Stimulated activated effector memory CD8-positive, alpha-beta T cell treated with anti-CD3 and anti-CD28 coated beads, Interleukin-12 subunit alpha, Interleukin-12 subunit beta, amount 100 ng/mL, for 72 hours (primary cell): ENCODE measurements around the gene SHKBP1.
"Not testable (repeated sequence)": the region's sequence is repeated elsewhere in the genome, so short reads cannot be mapped to it uniquely, and the experiment has no call there.

Experiments
- ATAC-seq: fragments of 150-1000 bp; cut with Tn5 transposase; 2 replicates; pipeline ENCODE4 v1.10.0; 2021
- DNase-seq, 2 donors: peaks; one replicate each; pipeline ENCODE4 v3.0.0; 2021 to 2022; ENCODE audit warnings: low spot score in 2 of 2
- H3K27ac Mint-ChIP-seq: one replicate; pipeline ENCODE4 v1.8.0; 2022; ENCODE audit warnings: mild to moderate bottlenecking, mixed read lengths
- H3K36me3 Mint-ChIP-seq: one replicate; pipeline ENCODE4 v1.8.0; 2022; ENCODE audit warnings: mild to moderate bottlenecking, mixed read lengths
- H3K4me1 Mint-ChIP-seq: one replicate; pipeline ENCODE4 v1.8.0; 2022; ENCODE audit warnings: mixed read lengths
- H3K4me3 Mint-ChIP-seq: one replicate; pipeline ENCODE4 v1.8.0; 2022; ENCODE audit warnings: mild to moderate bottlenecking, mixed read lengths
- H3K9me3 Mint-ChIP-seq: one replicate; pipeline ENCODE4 v1.8.0; 2022; ENCODE audit warnings: mixed read lengths

Gene SHKBP1

DNA sequence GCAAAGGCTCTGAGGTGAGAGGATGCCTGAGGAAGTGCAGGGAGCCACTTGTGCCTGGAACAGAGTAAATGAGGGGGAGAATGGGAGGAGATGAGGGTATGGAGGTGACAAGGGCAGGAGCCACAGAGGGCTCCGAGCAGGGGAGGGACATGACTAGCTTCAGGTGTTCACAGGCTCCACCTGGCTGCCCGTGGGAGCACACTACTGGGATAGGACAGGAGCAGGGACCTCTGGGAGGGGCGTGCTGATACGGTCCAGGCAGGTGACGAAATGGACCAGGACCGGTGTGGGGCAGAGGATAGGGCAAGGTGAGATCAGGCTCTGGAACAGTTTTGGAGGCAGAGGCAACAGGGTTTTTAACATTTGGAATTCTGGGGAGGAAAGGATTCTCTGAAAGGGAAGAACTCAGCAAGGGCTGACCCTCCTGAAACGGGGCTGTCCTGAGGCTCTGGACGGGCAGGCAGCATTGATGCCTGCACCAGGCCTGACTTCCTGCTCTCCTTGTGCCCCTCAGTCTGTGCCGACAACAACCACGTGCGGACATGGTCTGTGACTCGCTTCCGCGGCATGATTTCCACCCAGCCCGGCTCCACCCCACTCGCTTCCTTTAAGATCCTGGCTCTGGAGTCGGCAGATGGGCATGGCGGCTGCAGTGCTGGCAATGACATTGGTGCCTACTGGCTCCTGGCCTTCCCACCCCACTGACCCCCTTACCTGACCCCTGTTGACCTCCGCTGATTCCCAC lies 11.6 kb downstream of the SHKBP1 start:
- DNase-seq (no peak), ATAC-seq (no peak)
- Mint-ChIP-seq H3K4me3 (no peak overlapping the region), H3K9me3 (no peaks in the 10 kb centered on the region), H3K36me3 (peaks cover 74% of the 10 kb centered on the region), H3K4me1 (peaks cover 15% of the 10 kb centered on the region), H3K27ac (peak overlapping the region; percentile 2)

DNA sequence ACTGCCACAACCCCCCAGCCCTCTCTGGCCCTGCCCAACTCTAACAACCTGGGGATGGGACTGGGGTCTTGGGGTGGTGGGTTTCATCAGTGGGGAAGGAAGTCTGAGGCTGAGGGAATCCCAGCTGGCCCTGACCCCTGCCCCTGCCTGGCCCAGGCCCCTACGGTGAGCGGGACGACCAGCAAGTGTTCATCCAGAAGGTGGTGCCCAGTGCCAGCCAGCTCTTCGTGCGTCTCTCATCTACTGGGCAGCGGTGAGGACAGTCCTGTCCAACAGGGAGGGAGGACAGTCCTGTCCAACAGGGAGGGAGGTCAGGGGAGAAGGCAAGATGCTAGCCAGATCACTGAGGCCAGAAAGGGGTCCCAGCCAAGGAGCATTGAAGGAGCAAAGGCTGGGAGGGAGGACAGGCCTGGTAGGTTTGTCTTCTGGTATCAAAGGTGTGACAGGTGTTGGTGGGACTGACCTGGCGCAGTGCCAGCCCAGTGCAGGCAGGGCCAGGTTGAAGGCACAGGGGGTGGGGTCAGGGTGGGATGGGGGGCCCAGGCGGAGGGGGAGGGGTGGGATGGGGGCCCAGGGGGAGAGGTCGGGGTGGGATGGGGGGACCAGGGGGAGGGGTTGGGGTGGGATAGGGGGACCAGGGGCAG lies 12.4 kb downstream of the SHKBP1 start:
- DNase-seq: no peak
- Mint-ChIP-seq H3K4me3 (no peak overlapping the region), H3K9me3 (no peaks in the 10 kb centered on the region), H3K36me3 (peaks cover 67% of the 10 kb centered on the region), H3K4me1 (peaks cover 17% of the 10 kb centered on the region), H3K27ac (peak overlapping the region; percentile 71)
- no peak for ATAC-seq

DNA sequence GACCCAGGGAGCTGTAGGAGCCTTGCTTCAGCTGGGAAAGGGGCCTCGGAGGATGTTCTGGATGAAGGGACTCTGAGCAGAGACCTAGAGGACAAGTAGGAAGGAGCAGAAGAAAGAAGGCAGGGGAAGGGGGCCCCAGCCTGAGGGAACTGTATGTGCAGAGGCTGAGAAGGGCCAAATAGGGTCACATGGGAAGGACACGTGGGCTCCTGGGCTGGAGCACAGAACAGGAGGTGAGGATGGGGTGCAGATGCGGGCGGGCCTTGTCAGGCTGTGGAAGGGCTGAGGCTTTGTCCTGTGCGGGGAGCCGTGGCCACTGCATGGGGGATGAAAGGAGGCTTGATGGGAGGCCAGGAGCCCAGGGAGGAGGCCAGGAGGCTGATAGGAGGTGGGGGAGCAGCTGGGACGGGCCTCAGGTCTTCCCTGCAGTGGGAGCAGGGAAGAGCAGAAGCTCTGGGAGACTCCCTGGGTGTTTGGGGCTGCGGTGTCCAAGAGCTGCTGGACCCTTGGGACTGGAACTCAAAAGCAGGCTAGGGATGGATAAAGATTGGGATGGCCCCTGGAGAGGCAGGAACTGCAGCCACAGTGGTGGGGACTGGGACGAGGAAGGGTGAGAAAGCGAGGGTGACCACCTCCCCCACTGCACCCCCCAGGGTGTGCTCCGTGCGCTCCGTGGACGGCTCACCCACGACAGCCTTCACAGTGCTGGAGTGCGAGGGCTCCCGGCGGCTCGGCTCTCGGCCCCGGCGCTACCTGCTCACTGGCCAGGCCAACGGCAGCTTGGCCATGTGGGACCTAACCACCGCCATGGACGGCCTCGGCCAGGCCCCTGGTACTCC lies 13.1 kb downstream of the SHKBP1 start:
- H3K4me3 Mint-ChIP-seq: no peak overlapping the region
- DNase-seq (no peak), ATAC-seq (no peak)
- peaks cover 25% of the 10 kb centered on the region for H3K4me1 Mint-ChIP-seq
- H3K27ac Mint-ChIP-seq: peak overlapping the region; percentile 71
- H3K9me3 Mint-ChIP-seq: no peaks in the 10 kb centered on the region
- peaks cover 59% of the 10 kb centered on the region for H3K36me3 Mint-ChIP-seq

DNA sequence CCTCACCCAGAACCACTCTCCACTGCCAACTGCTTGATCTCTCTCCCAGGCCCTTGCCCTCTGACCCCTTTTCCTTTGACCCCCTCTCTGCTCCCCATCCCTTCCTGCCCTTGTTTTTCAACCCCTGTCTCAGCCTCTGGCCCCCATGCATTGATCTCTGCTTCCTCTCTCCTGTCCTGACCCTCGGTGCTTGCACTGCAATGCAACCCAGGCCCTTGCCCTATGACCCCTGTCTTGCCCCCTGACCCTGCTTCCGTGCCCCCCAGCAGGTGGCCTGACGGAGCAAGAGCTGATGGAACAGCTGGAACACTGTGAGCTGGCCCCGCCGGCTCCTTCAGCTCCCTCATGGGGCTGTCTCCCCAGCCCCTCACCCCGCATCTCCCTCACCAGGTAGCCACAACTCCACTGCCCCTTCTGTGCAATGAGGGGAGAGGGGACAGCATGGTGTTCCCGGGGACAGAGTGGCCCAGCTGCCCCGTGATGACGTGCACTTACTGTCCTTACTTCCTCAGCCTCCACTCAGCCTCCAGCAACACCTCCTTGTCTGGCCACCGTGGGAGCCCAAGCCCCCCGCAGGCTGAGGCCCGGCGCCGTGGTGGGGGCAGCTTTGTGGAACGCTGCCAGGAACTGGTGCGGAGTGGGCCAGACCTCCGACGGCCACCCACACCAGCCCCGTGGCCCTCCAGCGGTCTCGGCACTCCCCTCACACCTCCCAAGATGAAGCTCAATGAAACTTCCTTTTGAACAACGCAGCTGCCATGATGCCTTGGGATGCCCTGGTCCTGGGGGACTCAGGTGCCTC lies 14.0 kb downstream of the SHKBP1 start:
- Mint-ChIP-seq H3K4me3 (no peak overlapping the region), H3K4me1 (peaks cover 26% of the 10 kb centered on the region), H3K27ac (peak overlapping the region; percentile 71), H3K9me3 (no peaks in the 10 kb centered on the region), H3K36me3 (peaks cover 51% of the 10 kb centered on the region)
- ATAC-seq (no peak), DNase-seq (no peak)

DNA sequence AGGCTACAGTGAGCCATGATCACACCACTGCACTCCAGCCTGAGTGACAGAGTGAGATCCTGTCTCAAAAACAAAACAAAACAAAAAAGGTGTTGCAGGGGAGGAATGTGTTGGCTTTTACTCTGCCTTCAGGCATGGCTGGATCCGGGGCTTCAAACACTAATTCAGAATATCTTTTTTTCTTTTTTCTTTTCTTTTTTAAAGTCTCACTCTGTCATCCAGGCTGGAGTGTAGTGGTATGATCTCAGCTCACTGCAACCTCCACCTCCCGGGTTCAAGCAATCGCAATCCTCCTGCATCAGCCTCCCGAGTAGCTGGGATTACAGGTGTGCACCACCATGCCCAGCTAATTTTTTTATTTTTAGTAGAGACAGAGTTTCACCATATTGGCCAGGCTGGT lies 15.1 kb downstream of the SHKBP1 start:
- ATAC-seq, H3K4me3 Mint-ChIP-seq, H3K9me3 Mint-ChIP-seq, DNase-seq: not testable (repeated sequence)
- peaks cover 40% of the 10 kb centered on the region for H3K36me3 Mint-ChIP-seq
- peak overlapping the region; percentile 71 for H3K27ac Mint-ChIP-seq
- H3K4me1 Mint-ChIP-seq: peaks cover 19% of the 10 kb centered on the region

DNA sequence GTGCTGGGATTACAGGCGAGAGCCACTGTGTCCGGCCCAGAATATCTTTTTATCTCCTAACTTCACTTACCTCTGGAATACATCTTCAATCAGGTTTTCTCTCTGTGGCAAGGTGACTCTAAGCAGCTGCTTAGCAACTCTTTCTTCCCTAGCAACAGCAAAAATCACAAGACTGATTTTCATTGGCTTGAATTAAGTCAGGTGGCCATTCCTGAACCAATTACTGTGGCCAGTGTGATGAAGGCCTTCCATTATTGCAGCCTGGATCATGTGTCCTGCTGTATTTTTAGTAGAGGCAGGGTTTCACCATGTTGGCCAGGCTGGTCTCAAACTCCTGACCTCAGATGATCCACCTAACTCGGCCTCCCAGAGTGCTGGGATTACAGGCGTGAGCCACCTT lies 15.5 kb downstream of the SHKBP1 start:
- ATAC-seq: peak; percentile 69
- no peak for DNase-seq
- Mint-ChIP-seq H3K36me3 (peaks cover 36% of the 10 kb centered on the region), H3K4me1 (peaks cover 19% of the 10 kb centered on the region), H3K9me3 (no peaks in the 10 kb centered on the region), H3K27ac (no peak overlapping the region), H3K4me3 (no peak overlapping the region)

DNA sequence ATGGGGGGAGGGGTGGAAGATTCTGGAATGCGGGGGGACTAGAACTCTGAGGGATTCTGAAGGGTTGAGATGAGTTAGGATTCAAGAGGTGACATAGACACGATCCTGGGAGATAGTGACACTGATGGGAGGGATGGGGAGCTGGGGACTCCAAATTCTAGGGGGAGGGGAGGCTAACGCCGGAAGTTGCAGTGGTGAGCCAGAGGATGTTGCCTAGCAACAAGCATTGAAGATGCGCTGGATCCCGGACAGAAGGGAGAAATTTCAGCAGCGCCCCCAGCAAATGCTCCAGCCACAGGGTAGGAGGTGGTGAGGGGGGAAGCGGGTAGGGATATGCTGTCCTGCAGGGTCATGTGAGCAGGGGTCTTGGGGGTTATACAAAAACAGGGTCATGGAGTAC lies 17.6 kb downstream of the SHKBP1 start:
- no peak for ATAC-seq
- DNase-seq: no peak
- Mint-ChIP-seq H3K27ac (peak overlapping the region; percentile 74), H3K9me3 (no peaks in the 10 kb centered on the region), H3K4me3 (peak overlapping the region; percentile 39), H3K36me3 (peaks cover 17% of the 10 kb centered on the region), H3K4me1 (peaks cover 27% of the 10 kb centered on the region)

DNA sequence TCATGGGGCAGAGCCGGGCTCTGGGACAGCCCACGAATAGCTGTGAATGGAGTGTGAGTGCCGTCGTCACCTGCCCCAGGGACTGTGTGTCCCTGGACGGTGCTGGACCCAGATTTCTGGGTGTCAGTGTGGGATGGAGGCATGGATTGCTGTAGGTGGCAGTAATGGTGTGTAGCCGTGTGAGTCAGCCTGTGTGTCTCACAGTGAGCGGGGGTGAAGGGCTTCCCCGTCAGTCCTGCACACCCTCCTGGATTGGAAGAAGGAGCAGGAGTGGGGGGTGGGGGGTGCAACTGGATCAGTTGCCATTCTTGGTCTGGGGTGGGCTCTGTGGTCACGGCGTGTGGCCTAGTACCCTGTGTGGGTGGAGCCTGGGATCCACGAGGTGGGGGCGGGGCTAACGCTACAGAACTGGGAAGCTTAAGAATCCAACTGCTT lies 18.0 kb downstream of the SHKBP1 start:
- H3K9me3 Mint-ChIP-seq: no peaks in the 10 kb centered on the region
- H3K27ac Mint-ChIP-seq: peak overlapping the region; percentile 74
- ATAC-seq (peak; percentile 61), DNase-seq (no peak)
- peak overlapping the region; percentile 39 for H3K4me3 Mint-ChIP-seq
- peaks cover 16% of the 10 kb centered on the region for H3K36me3 Mint-ChIP-seq
- H3K4me1 Mint-ChIP-seq: peaks cover 31% of the 10 kb centered on the region

DNA sequence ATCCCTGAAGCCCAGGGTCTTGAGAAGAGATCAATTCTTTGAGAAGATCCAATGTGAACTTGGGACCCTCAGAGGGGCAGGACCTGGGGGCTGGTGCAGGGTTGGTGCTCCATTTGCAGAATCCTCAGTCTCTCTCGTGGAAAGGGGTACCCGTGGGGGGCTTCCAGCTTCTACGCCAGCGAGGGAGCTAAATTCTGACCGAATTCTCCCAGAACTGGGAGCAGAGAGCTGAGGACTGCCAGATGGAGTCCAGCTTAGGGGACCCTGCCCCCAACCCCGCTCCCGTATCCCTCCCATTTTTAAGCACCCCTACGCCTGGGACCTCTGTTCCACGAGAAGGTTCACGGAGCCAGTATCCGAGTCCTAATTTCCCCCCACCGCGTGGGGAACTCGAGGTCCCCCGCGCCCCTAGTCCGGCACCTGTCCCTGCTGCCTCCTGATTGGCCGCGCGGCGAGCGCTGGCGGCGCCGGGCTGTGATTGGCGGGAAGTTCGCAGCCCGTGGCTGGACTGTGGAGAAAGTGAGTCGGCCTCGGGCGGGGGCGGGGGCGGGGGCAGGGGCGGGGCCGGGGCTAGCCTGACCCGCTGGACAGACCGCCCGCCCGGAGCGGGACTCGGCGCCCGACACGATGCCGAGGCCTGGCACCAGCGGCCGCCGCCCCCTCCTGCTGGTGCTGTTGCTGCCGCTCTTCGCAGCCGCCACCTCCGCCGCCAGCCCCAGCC lies 20.1 kb downstream of the SHKBP1 start:
- ATAC-seq: peak; percentile 14
- Mint-ChIP-seq H3K27ac (no peak overlapping the region), H3K4me3 (peak overlapping the region; percentile 52), H3K9me3 (no peaks in the 10 kb centered on the region), H3K4me1 (peaks cover 44% of the 10 kb centered on the region), H3K36me3 (no peaks in the 10 kb centered on the region)
- DNase-seq: no peak

DNA sequence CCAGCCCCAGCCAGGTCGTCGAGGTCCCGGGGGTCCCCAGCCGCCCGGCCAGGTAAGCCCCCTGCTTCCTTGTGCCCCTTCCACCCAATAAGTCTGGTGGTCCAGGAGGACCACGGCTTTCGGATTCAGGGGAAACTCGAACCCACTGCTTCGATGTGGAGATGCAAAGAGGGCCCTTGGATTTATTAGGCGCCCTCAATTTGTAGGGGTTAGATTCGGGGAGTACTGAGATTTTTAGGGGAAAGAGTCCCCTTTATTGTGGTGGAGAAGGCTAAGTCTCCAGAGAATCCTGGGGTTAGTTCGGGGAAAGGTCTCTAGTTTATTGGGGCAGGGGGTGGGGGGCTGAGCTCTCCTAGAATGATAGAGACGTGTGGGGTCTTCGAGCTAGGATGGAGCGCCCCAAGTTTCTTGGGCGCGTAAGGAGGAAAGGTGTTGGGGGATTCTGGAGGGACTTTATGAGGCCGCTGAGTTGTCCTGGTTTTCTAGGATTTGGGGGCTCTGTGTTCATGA lies 20.7 kb downstream of the SHKBP1 start:
- Mint-ChIP-seq H3K27ac (no peak overlapping the region), H3K4me1 (peaks cover 51% of the 10 kb centered on the region), H3K36me3 (no peaks in the 10 kb centered on the region), H3K4me3 (peak overlapping the region; percentile 52), H3K9me3 (no peaks in the 10 kb centered on the region)
- ATAC-seq (no peak), DNase-seq (no peak)

DNA sequence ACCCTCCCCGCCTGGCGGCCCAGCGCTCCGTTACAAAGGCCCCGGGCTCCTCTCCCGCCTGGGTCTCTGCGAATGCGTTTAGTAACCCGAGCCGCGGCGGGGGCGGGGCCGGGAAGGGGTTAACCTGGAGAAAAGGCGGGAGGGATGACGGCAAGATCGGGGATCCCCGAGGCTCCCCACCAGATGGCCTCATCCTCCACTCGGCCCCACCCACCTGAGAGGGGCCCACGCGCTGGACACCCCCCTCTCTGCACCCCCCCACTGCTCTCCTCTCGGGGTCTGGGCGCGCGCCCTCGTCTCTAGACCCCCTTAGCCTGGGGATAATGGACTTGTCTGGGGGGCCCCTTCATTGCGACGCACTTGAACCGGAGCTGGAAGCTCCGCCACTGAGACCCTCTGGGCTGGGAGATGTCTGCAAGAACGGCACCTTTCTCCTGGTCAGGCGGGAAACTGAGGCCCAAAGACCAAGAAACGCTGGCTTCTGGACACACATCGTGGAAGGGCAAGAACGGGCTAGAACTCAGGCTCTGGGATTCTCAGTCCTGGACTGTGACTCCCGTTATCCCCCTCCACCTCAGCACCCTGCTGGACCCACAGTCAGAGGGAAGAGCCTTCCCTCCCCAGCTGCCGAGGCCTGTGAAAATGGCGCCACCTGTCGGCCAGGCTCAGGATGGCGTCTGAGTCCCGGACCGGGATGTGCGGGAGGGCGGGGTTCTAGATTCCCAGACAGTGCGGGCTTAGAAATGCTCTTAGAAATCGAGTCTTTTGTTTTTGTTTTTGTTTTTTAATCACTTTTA lies 21.6 kb downstream of the SHKBP1 start:
- no peaks in the 10 kb centered on the region for H3K36me3 Mint-ChIP-seq
- ATAC-seq (peak; percentile 71), DNase-seq (peak; percentile 91 to 94)
- no peaks in the 10 kb centered on the region for H3K9me3 Mint-ChIP-seq
- H3K4me3 Mint-ChIP-seq: peak overlapping the region; percentile 96
- peaks cover 60% of the 10 kb centered on the region for H3K4me1 Mint-ChIP-seq
- no peak overlapping the region for H3K27ac Mint-ChIP-seq

DNA sequence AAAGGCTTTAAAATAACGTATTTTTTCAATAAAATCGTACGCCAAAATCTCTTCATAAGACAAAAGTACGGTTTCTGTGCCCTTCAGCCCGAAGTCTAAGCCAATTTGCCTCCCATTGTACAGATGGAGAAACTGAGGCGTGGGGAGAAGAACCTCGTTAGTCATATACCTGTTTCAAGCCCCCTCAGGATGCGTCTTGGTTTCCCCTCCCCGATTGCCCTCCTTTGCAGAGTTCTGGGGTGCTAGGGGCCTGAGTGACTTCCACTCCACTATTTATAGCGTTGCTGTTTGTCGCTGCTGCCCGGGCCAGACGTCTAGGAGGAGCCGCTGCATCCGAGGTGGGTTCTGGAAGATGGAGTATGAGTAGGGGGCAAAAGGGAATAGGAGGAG lies 22.2 kb downstream of the SHKBP1 start:
- H3K36me3 Mint-ChIP-seq: peaks cover 2% of the 10 kb centered on the region
- H3K27ac Mint-ChIP-seq: no peak overlapping the region
- no peak for ATAC-seq
- no peaks in the 10 kb centered on the region for H3K9me3 Mint-ChIP-seq
- H3K4me1 Mint-ChIP-seq: peaks cover 66% of the 10 kb centered on the region
- DNase-seq: no peak
- H3K4me3 Mint-ChIP-seq: peak overlapping the region; percentile 96

DNA sequence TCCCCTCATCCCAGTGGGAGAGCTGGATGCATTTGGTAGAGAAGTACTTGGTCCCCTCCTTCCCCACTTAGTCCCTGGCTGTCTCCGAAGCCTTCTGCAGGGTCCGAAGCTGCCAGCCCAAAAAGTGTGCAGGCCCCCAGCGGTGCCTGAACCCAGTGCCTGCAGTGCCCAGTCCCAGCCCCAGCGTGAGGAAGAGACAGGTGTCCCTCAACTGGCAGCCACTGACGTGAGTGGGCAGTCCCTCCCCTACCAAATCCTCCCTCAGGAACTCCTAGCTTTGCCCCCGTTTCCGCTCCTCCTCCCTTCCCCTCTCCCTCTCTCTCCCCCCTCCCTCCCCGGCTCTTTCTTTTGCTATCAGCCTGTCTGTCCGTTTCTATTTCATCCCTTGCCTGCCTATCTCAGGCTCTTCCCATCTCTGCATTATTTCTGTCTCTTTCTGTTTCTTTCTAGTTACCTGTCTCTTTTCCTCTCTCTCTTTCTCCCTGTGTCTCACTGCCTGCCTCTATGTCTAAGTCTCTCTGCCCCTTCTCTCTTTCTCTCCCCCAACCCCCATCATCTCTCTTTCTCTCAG lies 22.7 kb downstream of the SHKBP1 start:
- peak overlapping the region; percentile 96 for H3K4me3 Mint-ChIP-seq
- no peak for DNase-seq
- H3K9me3 Mint-ChIP-seq: no peaks in the 10 kb centered on the region
- H3K27ac Mint-ChIP-seq: no peak overlapping the region
- no peak for ATAC-seq
- peaks cover 7% of the 10 kb centered on the region for H3K36me3 Mint-ChIP-seq
- peaks cover 66% of the 10 kb centered on the region for H3K4me1 Mint-ChIP-seq
